ENCODE measurements around the gene SNX9.

DNA sequence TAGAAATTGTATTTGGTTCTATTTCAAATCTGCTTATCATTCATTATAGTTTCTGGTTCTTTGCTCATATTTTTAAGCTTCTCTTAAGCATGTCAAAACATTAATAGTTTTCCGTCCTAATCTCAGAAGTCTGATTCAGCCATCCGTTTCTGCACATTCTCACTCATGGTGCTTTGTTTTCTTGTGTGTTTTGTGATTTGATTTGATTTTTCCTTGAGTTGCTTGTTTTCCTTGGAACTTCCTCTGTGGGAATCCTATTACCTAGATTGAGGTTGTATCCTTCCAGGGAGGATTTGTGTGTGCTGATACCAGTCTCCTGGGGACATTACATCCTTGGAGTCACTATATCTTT lies 7.9 kb downstream of the SNX9 start:
- no peak for TF ChIP-seq CTCF (optimal IDR thresholded peaks at IDR 0.05 in 1 of 3, IDR thresholded peaks at IDR 0.05 in 1 of 3, conservative IDR thresholded peaks at IDR 0.05 in 1 of 3; ENCODE audit: extremely low read depth in 1 of 3, insufficient read depth in 2 of 3, low read length in 3 of 3)
- no peak for TF ChIP-seq EZH2 (IDR thresholded peaks at IDR 0.05; ENCODE audit: low read length)
